Measurements from ENCODE around the gene PLLP. TPM values are rescaled to one million over a fixed set of nuclear protein-coding genes. Genes with fewer than 3 reads are reported as not detected.

The PLLP gene
- total RNA-seq, 4 donors from 2014 or later = 4.4 to 13.5 (median 9.6) TPM

DNA sequence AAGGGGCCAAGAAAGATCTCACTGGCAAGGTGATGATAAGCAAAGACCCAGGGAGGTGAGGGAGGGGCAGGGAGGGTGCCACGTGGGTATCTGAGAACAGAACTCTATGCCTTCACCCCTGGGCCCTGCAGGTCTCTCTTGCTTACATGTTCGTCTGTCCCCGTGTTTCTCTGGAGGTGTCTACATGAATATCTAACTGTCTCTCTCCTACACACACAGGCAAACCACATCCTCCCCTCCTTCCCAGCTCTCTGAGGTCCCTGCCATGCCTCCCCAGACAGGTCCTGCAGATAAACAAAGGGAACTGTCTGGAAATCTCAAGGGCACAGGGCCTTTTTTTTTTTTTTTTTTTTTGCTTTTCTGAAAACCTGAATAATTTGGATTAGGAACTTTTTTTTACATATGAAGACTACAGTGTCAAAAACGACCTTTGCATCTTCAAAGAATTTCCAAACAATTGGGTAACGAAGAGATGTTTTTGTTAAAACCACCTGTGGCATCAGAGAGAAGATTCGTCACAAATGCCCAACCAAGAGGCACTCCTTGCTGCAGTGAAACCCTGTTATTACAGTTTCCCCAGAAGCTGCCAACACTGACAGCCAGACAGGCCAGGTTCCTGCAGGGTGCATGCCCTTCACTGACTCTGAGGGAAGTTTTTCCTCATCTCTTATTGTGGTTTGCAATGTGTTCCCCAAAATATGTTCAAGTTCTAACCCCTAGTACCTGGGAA lies 17.8 kb downstream of the PLLP start:
- 41 to 49% methylated on average over 3 to 6 of the region's 6 CpGs for WGBS, 2 donors (ENCODE audit: low coverage in 1 of 2)
- in situ Hi-C loops (cut with MboI; ENCODE audit: low pct_ligation_motif_present in 1 of 4, low pct_unique_long_range_greater_than_20kb in 1 of 4, low sequenced_read_pairs in 3 of 4) = no loop called here
- H3K9me3 ChIP-seq = no peaks in the 10 kb centered on the region
- no peaks in the 10 kb centered on the region for H3K27me3 ChIP-seq
- peaks cover 8 to 43% (median 26%) of the 10 kb centered on the region in 4 donors for H3K4me1 ChIP-seq
- no peak overlapping the region for H3K4me3 ChIP-seq
- intact Hi-C loops (cut with DNase I; ENCODE audit: low total_unique reads) = no loop called here
- DNase-seq = no peak
- TF ChIP-seq, protein P1, sequence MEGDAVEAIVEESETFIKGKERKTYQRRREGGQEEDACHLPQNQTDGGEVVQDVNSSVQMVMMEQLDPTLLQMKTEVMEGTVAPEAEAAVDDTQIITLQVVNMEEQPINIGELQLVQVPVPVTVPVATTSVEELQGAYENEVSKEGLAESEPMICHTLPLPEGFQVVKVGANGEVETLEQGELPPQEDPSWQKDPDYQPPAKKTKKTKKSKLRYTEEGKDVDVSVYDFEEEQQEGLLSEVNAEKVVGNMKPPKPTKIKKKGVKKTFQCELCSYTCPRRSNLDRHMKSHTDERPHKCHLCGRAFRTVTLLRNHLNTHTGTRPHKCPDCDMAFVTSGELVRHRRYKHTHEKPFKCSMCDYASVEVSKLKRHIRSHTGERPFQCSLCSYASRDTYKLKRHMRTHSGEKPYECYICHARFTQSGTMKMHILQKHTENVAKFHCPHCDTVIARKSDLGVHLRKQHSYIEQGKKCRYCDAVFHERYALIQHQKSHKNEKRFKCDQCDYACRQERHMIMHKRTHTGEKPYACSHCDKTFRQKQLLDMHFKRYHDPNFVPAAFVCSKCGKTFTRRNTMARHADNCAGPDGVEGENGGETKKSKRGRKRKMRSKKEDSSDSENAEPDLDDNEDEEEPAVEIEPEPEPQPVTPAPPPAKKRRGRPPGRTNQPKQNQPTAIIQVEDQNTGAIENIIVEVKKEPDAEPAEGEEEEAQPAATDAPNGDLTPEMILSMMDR (IDR thresholded peaks at IDR 0.05) = no peak
- TF ChIP-seq EP300 (IDR thresholded peaks at IDR 0.05; ENCODE audit: low read depth) (no peak), POLR2AphosphoS5 (IDR thresholded peaks at IDR 0.05) (no peak), POLR2A (IDR thresholded peaks at IDR 0.05) (no peak)
- no peaks in the 10 kb centered on the region for H3K36me3 ChIP-seq
- peak overlapping the region; percentile 57 to 75 (median 72) for H3K27ac ChIP-seq

DNA sequence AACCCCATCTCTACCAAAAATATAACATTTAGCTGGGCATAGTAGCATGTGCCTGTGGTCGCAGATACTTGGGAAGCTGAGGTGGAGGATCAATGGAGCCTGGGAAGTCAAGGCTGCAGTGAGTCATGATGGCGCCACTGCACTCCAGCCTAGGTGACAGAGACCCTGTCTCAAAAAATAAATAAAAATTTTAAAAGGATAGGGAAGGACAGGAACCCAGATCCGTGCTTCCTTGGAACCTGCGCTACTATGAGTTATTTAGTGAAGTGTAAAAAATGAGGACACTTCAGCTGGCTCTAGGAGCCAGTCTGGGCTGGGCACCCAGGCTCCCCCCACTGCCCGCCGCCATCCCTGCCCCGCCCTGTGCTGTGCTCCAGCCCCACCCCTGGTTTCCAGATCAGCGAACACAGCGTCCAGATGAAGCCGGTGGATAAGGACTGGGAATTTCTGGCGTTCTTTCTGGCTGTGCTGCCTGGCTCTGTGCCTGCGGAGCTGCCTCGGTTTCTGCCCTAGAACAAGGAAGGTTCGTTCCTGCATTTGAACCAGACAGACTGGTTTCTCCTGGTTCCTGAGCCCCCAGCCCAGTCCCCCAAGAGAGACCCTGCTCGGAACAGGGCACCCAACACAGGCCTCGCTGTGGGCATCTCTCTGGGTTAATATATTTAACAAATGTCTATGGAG lies 18.5 kb downstream of the PLLP start:
- peak overlapping the region; percentile 57 to 75 (median 72) for H3K27ac ChIP-seq
- no peaks in the 10 kb centered on the region for H3K9me3 ChIP-seq
- H3K27me3 ChIP-seq = no peaks in the 10 kb centered on the region
- H3K4me1 ChIP-seq = peaks cover 8 to 43% (median 26%) of the 10 kb centered on the region in 4 donors
- no peaks in the 10 kb centered on the region for H3K36me3 ChIP-seq
- H3K4me3 ChIP-seq = no peak overlapping the region
- in situ Hi-C loops (cut with MboI; ENCODE audit: low pct_ligation_motif_present in 1 of 4, low pct_unique_long_range_greater_than_20kb in 1 of 4, low sequenced_read_pairs in 3 of 4) = no loop called here
- TF ChIP-seq, protein P1 (IDR thresholded peaks at IDR 0.05) = no peak
- TF ChIP-seq EP300 (IDR thresholded peaks at IDR 0.05; ENCODE audit: low read depth) = no peak
- peak in 1 of 3 donors; percentile 36 for TF ChIP-seq POLR2AphosphoS5 (IDR thresholded peaks at IDR 0.05)
- peak; percentile 36 for TF ChIP-seq POLR2A (IDR thresholded peaks at IDR 0.05)
- DNase-seq = peak; percentile 82
- 39 to 47% methylated on average over 3 to 16 of the region's 16 CpGs for WGBS, 2 donors (ENCODE audit: low coverage in 1 of 2)
- intact Hi-C loops (cut with DNase I; ENCODE audit: low total_unique reads) = no loop called here

DNA sequence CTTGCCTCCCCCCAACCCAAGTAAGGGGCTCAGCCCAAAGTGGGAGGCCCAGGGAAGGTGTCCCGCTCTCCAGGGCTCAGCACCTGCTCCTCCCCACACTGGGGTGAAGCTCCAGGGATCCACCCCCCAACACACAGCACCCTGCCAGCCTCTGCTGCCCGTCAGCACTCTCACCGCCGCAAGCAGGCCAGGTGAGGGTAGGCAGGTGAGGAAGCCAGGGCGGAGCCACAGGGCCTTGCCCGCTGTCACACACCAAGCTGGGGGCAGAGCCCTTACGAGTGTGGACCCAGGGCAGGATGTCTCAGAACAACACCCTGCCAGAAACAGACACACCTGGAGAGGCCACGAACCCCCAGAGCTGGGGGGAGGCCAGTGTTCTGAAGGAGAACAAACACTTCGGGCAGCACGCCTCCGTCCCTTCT lies 19.5 kb downstream of the PLLP start:
- in situ Hi-C loops (cut with MboI; ENCODE audit: low pct_ligation_motif_present in 1 of 4, low pct_unique_long_range_greater_than_20kb in 1 of 4, low sequenced_read_pairs in 3 of 4) = no loop called here

DNA sequence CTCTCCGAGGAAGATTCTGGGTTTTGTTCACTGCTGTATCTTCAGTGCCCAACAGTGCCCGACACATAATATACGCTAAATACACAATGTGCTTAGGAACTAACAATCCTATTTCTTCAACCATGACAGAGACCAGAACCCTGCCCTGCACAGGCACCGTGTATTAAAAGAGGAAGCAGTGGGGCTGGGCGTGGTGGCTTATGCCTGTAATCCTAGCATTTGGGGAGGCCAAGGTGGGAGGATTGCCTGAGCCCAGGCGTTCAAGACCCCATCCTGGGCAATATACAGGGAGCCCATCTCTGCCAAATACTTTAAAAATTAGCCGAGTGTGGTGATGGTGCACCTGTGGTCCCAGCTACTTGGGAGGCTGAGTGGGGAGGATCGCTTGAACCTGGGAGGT lies 20.1 kb downstream of the PLLP start:
- H3K4me1 ChIP-seq = peaks cover 8 to 50% (median 29%) of the 10 kb centered on the region in 4 donors
- no peak overlapping the region for H3K4me3 ChIP-seq
- no peaks in the 10 kb centered on the region for H3K9me3 ChIP-seq
- no peak for DNase-seq
- in situ Hi-C loops (cut with MboI; ENCODE audit: low pct_ligation_motif_present in 1 of 4, low pct_unique_long_range_greater_than_20kb in 1 of 4, low sequenced_read_pairs in 3 of 4) = no loop called here
- TF ChIP-seq EP300 (IDR thresholded peaks at IDR 0.05; ENCODE audit: low read depth) = no peak
- TF ChIP-seq POLR2AphosphoS5 (IDR thresholded peaks at IDR 0.05) = no peak
- TF ChIP-seq, protein P1 (IDR thresholded peaks at IDR 0.05) = no peak
- TF ChIP-seq POLR2A (IDR thresholded peaks at IDR 0.05) = no peak
- 81% methylated on average over 8 of the region's 8 CpGs; no CpG with 5 or more reads in 1 of the 2 donors for WGBS, 2 donors (ENCODE audit: low coverage in 1 of 2)
- intact Hi-C loops (cut with DNase I; ENCODE audit: low total_unique reads) = no loop called here
- H3K36me3 ChIP-seq = no peaks in the 10 kb centered on the region
- peak overlapping the region in 3 of 4 donors; percentile 71 to 75 (median 73) for H3K27ac ChIP-seq
- H3K27me3 ChIP-seq = no peaks in the 10 kb centered on the region

More for the DNA sequence above, 19.5 kb downstream of the PLLP start:
- intact Hi-C loops (cut with DNase I; ENCODE audit: low total_unique reads) = no loop called here
- peak; percentile 72 for DNase-seq
- peak overlapping the region; percentile 57 to 75 (median 72) for H3K27ac ChIP-seq
- no peaks in the 10 kb centered on the region for H3K27me3 ChIP-seq
- H3K9me3 ChIP-seq = no peaks in the 10 kb centered on the region
- peaks cover 8 to 50% (median 29%) of the 10 kb centered on the region in 4 donors for H3K4me1 ChIP-seq
- 40 to 44% methylated on average over 1 to 11 of the region's 11 CpGs for WGBS, 2 donors (ENCODE audit: low coverage in 1 of 2)
- no peaks in the 10 kb centered on the region for H3K36me3 ChIP-seq
- H3K4me3 ChIP-seq = no peak overlapping the region
- TF ChIP-seq, protein P1 (IDR thresholded peaks at IDR 0.05) = no peak
- TF ChIP-seq POLR2A (IDR thresholded peaks at IDR 0.05) = peak; percentile 23
- TF ChIP-seq EP300 (IDR thresholded peaks at IDR 0.05; ENCODE audit: low read depth) = no peak
- TF ChIP-seq POLR2AphosphoS5 (IDR thresholded peaks at IDR 0.05) = peak; percentile 5 to 30 (median 18)
